Cardiac fibroblast (primary cell): ENCODE measurements around the gene HSPG2.

Source experiments
- DNase-seq, 2 donors: peaks; one replicate each; pipeline versions ENCODE4 v3.0.0 to v3.0.0-alpha.2; 2010; ENCODE audit warnings: low read depth in 2 of 2
- H3K4me3 ChIP-seq, 2 donors: replicated peaks in 1 of 2; 1 replicate in 1 of 2; 2 replicates in 1 of 2; pipeline ENCODE4 v1.5.1; 2011; ENCODE audit warnings: low read depth in 2 of 2, low read length in 2 of 2, mild to moderate bottlenecking in 2 of 2, moderate library complexity in 1 of 2
- CTCF ChIP-seq: IDR thresholded peaks from one replicate; pipeline ENCODE4 v1.5.1; 2011; ENCODE audit warnings: low read depth, mild to moderate bottlenecking, low read length, inconsistent platforms

Gene HSPG2

GRCh38 chr1:21775985-21776562 is 161.0 kb downstream of the HSPG2 start:
- TF ChIP-seq CTCF, result no peak
- no peak overlapping the region for H3K4me3 ChIP-seq
- no peak for DNase-seq

GRCh38 chr1:21775550-21775914 is 161.6 kb downstream of the HSPG2 start:
- no peak for TF ChIP-seq CTCF
- no peak overlapping the region for H3K4me3 ChIP-seq
- DNase-seq, result no peak

- DNase-seq, result no peak
- no peak for TF ChIP-seq CTCF
- no peak overlapping the region for H3K4me3 ChIP-seq
These were observed 162.1 kb downstream of the HSPG2 start for GRCh38 chr1:21774835-21775549.

- no peak overlapping the region for H3K4me3 ChIP-seq
- no peak for TF ChIP-seq CTCF
- no peak for DNase-seq
These were observed 163.5 kb downstream of the HSPG2 start for GRCh38 chr1:21773585-21773984.
